Cerebellar cortex (tissue), 1 donor: ENCODE data around the gene TMEM132C.

Experiments used
- DNase-seq: peaks from one replicate; pipeline ENCODE4 v3.0.0-alpha.2; 2015; ENCODE audit warnings: low spot score

TMEM132C gene

DNA sequence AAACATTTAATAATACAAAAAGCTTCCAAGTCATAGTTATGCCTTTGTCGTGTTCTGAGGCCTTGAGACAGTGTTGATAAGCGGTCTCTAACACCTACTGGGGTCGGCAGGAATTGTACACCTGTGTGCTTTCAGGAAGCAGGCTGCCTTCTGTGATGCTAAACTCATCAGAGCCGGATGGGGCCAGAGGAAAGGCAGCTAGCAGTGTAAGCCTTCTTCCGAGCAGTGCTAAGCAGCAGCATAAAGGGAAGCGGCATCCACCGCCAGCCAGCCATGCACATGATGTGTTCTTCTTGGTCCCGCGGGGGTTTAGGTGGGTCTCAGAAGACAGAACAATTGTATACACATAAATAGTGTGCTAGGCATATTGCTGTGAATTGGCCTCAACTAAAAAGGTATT is 397.5 kb downstream of the TMEM132C start:
- no peak for DNase-seq

DNA sequence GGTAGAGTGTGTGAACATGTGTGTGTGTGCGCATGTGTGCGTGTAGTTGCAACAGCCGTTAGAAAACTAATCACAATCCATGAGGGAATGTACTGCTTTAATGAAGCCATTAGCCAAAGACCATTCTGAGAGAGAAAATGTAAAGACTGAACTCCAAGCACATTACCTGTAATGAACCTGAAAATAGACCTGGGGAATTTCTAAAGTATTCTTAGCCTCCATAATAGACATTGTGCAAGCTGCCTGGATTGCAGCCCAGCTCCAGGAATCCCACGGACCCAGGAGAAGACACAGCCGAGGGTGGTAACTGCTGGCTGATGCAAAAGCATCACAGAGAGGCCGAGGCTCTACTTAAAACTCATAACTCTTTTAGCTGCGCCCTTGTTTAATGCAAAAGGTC is 400.2 kb downstream of the TMEM132C start:
- DNase-seq, result no peak

DNA sequence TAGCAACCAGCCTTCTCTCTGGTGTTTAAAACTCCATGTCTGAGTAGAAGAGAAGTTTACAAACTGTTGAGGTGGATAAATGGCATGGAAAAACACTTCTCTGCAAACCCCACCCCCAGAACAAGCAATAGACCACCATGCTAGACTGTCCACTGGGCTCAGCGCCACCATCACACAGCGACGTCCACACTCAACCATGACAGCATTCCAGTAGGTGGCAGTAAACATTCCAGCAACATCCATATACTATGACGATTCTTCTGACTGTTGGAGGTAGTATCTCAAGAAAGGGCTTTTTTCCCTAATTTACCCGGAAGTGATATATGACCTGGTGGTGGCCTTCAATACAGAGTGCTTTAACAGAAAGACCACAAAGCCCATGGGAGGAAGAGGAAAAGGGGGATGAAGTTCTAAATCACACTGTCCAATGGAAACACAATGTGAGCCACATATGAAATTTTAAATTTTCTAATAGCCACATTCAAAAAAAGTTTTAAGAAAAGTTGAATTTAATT is 404.6 kb downstream of the TMEM132C start:
- peak; percentile 14 for DNase-seq

DNA sequence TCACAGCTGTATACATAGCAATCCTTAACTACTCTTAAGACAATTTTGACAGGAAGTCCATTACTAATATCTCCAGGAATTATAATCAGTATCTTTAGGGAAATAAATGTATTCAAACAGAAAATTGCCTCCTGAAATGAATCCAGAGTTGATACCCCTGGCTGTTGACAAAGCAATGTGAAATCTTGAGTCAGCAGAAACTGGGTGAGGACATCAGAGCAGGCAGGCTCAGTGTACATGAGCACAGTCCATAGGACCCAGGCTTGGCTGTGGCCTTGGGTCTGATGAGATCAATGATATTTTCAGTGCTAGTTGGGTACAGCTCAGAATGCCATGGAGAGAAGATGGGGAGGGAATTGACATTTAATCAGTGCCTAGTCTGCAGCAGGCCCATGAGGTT is 405.5 kb downstream of the TMEM132C start:
- DNase-seq, result no peak

DNA sequence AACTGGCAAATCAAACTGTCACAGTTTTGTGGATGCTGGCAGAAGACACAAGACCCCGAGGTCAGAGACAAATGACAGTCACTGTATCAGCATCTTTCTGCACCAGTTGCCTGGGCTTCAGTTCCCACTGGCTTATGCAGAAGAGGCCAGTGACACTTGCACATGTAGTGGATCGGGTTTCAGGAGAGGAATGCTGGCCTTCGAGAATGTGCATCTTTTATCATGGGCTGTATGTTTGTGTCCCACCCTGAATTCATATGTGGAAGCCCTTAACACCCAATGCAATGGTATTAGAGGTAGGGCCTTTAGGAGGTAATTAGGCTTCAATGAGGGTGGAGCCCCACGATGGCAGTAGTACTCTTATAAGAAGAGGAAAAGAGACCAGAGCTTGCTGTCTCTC is 405.9 kb downstream of the TMEM132C start:
- no peak for DNase-seq

DNA sequence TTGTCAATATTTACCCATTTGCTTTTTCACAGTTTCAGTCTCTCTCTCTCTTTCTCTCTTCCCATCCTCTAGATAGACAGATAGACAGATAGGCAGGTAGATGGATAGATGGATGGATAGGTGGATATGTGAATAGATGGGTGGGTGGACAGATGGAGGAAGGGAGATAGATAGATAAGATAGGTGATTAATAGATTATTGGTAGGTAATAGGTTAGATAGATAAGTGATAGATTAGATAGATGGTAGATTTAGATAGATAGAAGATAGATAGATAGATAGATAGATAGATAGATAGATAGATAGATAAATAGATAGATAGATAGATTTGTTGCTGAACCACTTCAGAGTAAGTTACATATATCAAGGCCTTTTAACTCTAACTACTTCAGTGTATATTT is 408.6 kb downstream of the TMEM132C start:
- no peak for DNase-seq

DNA sequence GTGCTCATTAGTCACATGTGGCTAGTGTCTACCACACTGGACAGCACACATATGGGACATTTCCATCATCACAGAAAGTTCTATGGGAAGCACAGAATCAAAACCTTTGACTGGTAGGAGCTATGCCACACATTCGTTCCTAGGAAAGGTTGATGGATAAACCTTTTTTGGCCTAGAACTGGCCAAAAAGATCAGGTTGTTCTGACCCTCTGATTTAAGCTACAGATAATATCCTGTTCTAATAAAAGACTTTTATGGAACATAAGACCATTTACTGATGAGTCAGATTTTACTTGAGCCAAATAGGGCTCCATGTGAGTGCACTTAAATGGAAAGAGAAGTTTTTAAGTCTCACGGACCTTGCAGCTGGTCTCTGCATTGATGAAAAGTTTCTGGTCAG is 413.6 kb downstream of the TMEM132C start:
- no peak for DNase-seq

DNA sequence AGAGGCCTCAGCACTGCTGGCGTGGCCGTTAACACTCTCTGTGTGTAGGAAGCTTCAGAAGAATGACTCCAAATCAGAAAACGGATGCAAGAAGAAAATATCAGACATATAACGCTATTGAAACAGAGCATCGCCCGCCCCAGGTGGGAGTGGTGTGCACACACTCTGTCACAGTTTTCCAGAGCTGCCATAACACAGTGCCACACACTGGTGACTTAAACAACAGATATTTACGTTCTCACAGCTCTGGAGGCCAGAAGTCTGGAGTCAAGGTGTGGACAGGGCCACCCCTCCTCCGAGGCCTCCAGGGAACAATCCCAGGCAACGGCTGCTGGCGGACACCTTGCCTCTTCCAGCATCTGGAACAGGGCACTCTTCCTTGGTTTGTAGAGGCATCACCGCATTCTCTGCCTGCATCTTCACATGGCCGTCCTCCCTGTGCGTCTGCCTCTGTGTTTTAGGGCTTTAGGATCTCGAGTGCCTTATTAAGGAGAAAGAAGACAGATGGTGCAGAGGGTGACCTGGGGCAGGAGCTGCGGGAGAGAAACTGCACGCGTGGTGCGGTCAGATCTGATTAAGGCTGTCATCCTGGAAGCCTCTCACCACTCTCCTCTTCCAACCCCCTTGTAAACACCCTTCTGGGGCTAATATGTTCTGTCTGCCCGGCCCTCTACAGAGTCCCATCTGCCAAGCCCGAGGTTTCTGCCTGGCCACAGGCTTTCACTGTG is 415.7 kb downstream of the TMEM132C start:
- DNase-seq, result peak; percentile 84

DNA sequence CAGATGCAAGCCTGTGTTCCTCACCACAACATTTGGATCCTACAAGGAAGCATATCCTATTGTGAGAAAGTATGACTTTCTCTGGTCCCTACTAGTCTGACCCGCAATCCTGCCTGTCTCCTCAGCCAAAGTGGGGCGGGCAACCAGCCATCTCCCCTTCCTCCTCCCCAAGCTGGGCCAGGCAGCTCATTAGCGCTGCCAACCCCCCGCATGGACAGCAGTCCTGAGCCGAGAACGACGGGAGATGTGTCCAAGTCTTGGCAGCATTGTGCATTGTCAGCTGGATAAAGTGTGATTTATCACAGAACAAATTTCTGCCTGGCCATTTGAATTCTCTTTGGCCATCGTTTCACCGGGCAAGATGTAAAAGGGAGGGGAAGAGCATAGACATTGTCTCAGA is 417.4 kb downstream of the TMEM132C start:
- DNase-seq, result peak; percentile 79

DNA sequence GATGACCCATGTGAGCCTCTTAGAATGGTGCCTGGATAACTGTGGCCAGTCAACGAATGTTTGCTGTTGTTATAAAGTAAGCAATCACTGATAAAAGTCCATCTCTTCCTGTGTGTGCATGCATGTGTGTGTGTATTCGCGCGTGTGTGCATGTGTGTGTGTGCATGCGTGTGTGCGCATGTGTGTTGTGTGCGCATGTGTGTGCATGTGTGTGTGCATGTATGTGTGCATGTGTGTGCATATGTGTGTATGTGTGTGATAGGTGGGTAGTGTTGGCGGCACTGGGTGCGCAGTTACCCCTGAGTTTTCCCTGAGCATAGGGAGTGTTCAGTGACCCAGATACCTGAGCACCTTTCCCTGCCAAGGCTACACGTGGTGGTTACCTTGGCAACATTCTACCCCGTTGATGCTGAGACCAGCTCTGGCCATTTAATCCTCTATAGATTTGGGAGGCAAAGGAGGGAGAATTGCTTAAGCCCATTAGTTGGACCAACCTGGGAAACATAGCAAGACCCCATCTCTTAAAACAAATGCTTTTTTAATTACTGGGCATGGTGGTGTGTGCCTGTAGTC is 419.0 kb downstream of the TMEM132C start:
- DNase-seq, result peak; percentile 76

DNA sequence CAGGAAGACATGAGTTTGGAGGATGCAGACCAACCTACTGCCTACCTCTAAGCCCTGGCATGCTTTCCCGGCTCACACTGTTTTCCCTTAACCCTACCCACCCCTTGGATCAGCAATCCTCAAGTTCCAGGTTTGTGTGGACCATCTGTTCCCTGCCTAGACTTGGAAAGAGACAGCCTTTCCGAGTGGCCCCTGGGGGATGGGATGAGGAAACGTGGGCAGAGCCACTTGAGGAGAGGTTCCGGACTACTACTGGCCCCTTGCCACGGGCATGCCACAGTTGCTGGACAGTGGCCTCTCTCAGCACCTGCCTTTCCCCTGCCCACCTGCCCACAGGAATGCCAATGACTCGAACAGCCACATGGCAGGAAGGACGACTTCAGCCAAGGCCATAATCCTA is 420.9 kb downstream of the TMEM132C start:
- peak; percentile 94 for DNase-seq

DNA sequence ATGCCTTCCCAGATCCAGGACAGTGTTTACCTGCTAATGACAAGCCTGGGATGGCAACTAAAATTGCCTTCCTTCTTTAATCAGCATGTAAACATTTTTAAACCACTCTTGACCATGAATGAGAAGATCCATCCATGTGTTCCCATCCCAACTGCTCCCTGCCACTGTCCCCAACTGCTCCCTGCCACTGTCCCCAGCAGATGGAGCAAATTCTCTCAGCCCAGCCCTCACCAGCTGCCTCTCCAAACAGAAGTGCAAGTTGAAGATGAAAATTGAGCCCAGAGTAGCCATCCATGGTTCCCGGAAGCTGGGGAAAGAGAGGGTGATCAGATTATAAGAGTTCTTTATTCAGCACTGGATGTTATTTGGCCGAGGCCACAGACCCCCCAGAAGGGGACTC is 423.7 kb downstream of the TMEM132C start:
- no peak for DNase-seq

DNA sequence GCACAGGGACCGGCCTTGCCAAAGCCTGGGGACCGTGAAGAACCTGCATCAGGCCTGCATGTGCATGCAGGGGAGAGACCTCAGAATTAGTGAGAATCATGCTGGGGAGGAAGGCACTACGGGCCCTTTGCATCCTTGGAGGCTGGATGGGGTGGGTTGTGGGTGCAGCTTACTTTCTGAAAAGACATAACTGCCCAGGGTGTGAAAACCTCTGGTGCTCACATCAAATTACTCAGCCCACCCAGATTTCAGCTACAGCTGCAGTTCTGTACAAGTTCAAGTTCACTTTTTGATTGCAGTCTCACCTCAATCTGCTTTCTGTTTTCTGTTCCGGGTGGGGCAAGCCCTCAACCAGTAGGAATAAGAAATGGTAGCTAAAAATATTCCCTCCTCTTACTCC is 426.1 kb downstream of the TMEM132C start:
- no peak for DNase-seq

DNA sequence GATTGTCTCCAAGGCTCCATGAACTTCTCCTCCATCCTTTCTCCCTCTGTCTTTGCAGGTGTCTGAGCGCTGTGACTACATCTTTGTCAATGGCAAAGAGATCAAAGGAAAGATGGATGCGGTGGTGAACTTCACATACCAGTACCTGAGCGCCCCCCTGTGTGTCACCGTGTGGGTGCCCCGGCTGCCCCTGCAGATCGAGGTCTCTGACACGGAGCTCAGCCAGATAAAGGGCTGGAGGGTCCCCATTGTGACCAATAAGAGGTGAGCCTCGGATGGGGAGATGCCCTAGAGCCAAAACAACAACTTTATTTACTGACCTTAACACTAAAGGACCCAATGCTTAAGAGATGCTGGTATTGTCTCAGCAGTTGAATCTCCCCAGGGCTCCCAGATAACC is 426.8 kb downstream of the TMEM132C start:
- DNase-seq, result no peak

DNA sequence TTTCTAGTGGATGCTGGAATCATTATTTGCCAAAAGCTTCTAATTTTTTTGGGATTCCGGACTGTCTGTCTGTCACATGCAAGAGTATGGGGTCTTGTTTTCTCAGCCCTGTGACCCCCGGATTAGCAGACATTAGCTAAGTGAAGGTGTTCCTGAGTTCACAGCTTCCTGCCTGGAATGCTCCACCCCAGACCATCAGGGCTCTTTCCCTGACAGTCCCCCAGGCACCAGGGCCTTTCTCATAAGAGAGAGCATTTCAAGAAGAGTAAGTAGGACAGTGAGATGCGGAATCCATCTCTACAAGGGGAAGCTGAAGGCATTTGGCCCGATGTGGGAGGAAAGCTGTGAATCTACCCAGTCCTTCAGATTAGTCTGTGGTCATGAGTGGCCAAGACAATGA is 427.5 kb downstream of the TMEM132C start:
- DNase-seq, result no peak

DNA sequence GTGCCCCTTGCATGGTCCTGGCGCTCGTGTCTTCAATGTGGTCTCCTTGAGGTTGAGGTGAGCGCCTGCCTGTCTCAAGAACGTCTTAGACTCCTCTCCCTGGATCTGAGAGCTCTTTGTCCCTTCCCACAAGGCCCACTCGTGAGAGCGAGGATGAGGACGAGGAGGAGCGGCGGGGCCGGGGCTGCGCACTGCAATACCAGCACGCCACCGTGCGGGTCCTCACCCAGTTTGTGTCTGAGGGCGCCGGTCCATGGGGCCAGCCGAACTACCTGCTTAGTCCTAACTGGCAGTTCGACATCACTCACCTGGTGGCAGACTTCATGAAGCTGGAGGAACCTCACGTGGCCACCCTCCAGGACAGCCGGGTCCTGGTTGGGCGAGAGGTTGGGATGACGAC is 428.7 kb downstream of the TMEM132C start:
- DNase-seq, result no peak

DNA sequence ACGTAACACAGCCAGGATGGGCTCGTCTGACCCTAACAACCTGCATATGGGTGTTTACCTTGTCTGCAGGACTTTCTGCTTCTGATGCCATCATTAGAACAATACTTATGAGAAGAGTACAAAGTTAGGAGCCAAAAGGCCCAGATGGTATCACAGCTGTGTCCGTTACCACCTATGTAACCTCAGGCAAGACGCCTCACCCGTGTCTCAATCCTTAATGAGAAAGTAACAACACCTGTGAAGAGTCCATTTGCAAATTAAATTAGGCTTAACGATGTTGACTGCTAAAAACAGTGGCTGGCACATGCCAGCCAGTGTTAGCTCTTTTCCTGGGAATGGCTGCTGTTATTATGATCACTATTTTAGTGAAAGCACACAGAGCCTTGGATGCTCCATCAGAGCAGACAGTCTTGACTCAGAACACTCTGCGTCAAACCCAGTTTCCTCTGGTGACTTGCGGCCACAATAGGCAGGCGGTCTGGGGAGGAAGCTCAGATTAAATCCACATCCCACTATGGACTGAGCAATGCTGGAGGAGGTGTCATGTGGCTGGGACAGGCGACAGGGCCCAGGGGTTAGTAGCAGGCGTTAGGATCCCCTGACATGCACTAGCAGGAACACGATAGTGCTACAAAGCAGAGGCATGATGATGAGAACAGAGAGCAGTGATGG is 431.5 kb downstream of the TMEM132C start:
- DNase-seq, result no peak

DNA sequence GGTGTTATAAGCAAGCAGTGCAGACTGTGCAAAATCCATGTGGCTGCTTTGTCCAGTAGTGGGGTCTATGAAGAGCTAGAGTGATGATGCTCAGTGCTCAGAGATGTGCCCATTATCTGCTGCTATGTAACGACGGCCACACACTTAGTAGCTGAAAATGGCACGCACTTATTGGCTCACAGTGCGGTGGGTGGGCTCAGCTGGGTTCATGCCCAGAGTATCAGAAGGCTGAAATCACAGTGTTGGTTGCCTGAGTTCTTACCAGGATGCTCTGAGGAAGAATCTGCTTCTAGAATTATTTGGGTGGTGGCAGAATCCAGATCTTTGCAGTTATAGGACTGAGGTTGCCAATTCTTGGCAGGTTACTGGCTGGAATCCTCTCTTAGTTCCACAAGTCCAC is 432.1 kb downstream of the TMEM132C start:
- no peak for DNase-seq

DNA sequence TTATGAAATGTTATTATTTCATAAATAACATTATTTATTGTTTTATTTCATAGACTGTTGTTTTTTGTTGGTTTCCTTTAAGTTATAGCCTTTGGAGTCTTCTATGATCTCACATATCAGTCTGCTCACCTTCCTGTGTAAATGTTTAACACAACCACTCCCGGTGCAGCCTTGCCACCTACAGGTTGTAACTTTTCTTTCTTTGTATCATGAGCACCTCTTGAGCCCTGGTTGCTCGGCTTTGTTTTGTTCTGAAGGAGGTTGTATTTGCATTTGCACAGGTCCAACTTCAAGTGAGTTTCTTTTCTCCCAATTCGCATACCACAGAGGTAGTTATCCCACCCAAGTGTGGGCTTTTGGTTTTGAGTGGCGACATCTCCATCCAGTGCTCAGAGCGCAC is 435.4 kb downstream of the TMEM132C start:
- peak; percentile 15 for DNase-seq

DNA sequence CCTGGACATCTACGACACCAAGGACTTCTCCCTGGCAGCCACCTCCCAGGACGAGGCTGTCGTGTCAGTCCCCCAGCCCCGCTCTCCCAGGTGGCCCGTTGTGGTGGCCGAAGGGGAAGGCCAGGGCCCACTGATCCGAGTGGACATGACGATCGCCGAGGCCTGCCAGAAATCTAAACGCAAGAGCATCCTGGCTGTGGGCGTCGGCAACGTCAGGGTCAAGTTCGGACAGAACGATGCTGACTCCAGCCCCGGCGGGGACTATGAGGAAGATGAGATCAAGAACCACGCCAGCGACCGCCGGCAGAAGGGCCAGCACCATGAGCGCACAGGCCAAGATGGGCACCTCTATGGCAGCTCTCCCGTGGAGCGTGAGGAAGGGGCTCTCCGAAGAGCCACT is 438.2 kb downstream of the TMEM132C start:
- no peak for DNase-seq

DNA sequence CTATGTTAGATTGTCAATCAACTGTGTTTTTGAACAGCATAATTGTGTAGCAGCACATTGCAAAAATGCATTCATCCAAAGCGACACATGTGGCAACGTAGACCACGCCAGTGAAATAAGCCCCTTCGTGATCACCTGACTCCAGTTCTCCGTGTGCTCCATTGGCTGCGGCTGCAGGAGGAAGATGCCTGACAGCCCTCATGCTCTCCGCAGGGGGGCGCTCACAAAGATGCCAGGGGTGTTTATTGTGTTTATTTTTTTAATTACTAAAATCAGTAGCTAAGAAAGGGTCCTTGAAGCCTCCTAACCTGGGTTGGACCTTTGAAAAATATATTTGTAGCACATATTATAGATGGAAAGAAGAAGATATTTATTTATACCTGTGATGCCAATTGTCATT is 440.5 kb downstream of the TMEM132C start:
- DNase-seq, result no peak

DNA sequence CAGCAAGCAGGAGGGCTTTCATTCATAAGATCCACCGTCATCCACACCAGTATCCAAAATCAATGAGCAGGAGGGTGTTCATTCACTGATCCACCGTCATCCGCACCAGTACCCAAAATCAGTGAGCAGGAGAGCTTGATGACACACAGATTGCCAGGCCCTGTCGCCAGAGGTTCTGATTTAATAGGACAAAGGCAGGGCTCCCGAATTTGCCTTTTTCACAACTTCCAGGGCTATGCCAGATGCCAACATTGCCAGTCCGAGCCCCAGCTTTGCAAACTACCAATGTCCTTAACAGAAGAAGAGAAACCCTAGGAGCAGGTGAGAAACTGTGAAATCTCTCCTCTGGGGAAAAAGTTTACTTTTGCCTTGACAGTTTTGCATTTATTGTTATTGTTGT is 441.8 kb downstream of the TMEM132C start:
- no peak for DNase-seq

DNA sequence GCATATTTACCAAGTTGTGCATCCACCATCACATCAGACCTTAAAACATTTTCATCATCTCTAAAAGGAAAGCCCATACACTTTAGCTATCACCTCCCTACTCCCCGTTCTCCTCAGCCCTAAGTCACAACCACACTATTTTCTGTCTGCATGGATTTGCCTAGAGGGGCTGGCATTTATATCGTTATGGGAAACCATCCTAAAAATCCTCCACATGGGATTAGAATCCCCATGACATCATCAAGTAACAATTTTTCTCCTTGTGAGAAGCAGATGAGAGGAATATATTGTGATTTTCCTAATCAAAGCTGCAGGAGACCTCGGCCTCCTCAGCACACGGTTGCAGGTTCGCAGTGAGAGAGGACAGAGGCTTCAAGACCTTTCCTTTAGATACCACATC is 442.7 kb downstream of the TMEM132C start:
- DNase-seq, result no peak
